ENCODE data around the gene MPZL3.

MPZL3 gene

DNA sequence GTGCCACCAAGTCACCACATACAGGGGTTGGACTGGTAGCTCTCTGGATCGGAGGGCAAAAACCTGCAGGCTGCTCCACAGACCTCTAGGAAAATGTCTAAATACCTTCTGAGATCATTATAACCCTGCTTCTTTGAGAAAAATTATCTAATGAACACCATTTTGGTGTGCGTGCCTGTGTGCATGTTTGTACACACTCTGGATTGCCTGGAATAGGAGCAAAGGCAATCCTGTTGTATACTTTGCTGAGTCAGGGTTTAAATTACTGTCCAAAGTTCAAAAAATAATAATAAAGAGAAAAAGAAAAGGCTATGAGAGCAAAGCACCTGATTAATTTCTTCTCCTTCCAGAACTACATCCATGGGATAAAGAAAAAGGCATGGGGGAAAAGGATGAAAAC, 38.4 kb downstream of the MPZL3 start:
- TF ChIP-seq, protein P1, sequence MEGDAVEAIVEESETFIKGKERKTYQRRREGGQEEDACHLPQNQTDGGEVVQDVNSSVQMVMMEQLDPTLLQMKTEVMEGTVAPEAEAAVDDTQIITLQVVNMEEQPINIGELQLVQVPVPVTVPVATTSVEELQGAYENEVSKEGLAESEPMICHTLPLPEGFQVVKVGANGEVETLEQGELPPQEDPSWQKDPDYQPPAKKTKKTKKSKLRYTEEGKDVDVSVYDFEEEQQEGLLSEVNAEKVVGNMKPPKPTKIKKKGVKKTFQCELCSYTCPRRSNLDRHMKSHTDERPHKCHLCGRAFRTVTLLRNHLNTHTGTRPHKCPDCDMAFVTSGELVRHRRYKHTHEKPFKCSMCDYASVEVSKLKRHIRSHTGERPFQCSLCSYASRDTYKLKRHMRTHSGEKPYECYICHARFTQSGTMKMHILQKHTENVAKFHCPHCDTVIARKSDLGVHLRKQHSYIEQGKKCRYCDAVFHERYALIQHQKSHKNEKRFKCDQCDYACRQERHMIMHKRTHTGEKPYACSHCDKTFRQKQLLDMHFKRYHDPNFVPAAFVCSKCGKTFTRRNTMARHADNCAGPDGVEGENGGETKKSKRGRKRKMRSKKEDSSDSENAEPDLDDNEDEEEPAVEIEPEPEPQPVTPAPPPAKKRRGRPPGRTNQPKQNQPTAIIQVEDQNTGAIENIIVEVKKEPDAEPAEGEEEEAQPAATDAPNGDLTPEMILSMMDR (IDR thresholded peaks at IDR 0.05): no peak
- Histone ChIP-seq H3K4me1 (no peaks in the 10 kb centered on the region), H3K9me3 (ENCODE audit: control insufficient read depth, low read length) (no peaks in the 10 kb centered on the region), H2AFZ (no peak overlapping the region), H3K27me3 (ENCODE audit: control insufficient read depth, insufficient read depth, low read length) (no peaks in the 10 kb centered on the region), H3K4me3 (ENCODE audit: low read depth, low read length) (no peak overlapping the region), H3K27ac (no peak overlapping the region), H3K4me2 (ENCODE audit: low read length) (no peak overlapping the region), H3K79me2 (no peaks in the 10 kb centered on the region), H3K9ac (no peak overlapping the region), H3K36me3 (ENCODE audit: control insufficient read depth, insufficient read depth, low read length) (no peaks in the 10 kb centered on the region)

DNA sequence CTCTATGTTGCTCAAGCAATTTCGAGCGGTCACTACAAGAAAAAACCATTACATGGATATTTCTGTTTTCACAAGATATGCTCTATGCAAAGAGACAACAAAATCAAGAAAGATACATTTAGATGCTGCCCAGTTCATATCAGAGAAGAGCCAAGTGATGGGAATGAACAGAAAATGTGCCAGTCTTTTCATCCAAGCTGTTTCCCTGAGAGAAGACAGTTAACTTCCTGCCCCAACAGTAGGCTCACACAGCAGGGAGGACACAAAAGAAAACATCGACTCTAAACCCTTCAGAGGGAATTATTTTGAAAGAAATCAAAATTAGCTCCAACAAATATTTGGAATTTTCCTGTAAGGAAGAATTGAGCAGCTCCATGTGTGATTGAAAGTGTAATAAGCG, 39.0 kb downstream of the MPZL3 start:
- Histone ChIP-seq H3K27me3 (ENCODE audit: control insufficient read depth, insufficient read depth, low read length) (no peaks in the 10 kb centered on the region), H3K4me2 (ENCODE audit: low read length) (no peak overlapping the region), H3K9ac (no peak overlapping the region), H2AFZ (no peak overlapping the region), H3K4me3 (ENCODE audit: low read depth, low read length) (no peak overlapping the region), H3K27ac (no peak overlapping the region), H3K79me2 (no peaks in the 10 kb centered on the region), H3K9me3 (ENCODE audit: control insufficient read depth, low read length) (no peaks in the 10 kb centered on the region), H3K36me3 (ENCODE audit: control insufficient read depth, insufficient read depth, low read length) (no peaks in the 10 kb centered on the region), H3K4me1 (no peaks in the 10 kb centered on the region)
- TF ChIP-seq, protein P1 (IDR thresholded peaks at IDR 0.05): no peak

DNA sequence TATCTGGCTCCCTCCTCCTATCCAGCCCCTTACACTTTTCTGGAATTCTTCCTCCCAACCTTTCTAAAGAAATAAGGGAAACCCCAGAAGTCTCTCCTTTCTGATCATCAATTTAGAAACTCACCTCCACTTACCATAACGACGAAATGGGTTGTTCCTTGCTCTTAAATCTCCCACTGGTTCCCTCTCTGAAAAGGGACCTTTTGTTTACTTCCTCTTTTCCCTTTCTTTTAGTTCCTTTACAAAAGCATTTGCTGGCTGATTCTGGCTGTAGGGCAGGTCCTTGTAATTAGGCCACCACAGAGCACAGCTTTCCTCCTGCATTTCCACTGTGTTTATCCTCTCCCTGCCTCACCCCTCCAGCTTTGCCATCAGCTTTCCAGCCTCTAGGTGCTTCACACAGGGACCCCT, 39.4 kb downstream of the MPZL3 start:
- Histone ChIP-seq H3K9ac (no peak overlapping the region), H3K27ac (no peak overlapping the region), H3K4me1 (no peaks in the 10 kb centered on the region), H3K4me2 (ENCODE audit: low read length) (no peak overlapping the region), H3K4me3 (ENCODE audit: low read depth, low read length) (no peak overlapping the region), H3K79me2 (no peaks in the 10 kb centered on the region), H3K27me3 (ENCODE audit: control insufficient read depth, insufficient read depth, low read length) (no peaks in the 10 kb centered on the region), H3K36me3 (ENCODE audit: control insufficient read depth, insufficient read depth, low read length) (no peaks in the 10 kb centered on the region), H2AFZ (no peak overlapping the region), H3K9me3 (ENCODE audit: control insufficient read depth, low read length) (no peaks in the 10 kb centered on the region)
- TF ChIP-seq, protein P1 (IDR thresholded peaks at IDR 0.05): no peak

DNA sequence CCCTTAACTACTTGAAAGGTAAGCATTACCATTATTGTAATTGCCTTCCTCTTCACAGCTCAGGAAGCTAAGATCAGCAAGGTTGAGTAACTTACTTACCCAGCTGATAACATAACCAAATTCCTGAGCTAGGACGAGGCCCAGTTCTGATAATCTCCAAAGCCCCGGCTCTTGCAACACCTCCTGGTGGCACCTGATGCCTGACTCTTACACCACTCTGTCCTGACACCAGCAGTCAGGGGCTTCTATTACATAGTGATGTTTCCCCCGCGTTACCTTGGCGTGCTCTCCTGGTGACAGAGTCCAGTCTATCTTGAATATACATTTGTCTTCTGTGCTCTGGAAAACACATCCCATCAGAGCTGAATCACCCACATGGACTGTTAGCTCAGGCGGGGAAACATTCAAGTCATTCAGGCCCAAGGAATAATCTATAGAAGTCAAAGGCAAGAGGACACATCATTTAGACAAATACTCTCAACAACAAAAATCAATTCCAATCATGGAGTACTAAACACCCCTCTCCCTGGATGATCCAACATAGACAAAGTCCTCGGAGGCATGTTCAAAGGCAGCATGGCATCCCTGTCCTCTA, 39.9 kb downstream of the MPZL3 start:
- Histone ChIP-seq H3K27me3 (ENCODE audit: control insufficient read depth, insufficient read depth, low read length) (no peaks in the 10 kb centered on the region), H3K27ac (no peak overlapping the region), H3K4me3 (ENCODE audit: low read depth, low read length) (no peak overlapping the region), H3K9me3 (ENCODE audit: control insufficient read depth, low read length) (no peaks in the 10 kb centered on the region), H3K79me2 (no peaks in the 10 kb centered on the region), H3K36me3 (ENCODE audit: control insufficient read depth, insufficient read depth, low read length) (no peaks in the 10 kb centered on the region), H2AFZ (no peak overlapping the region), H3K4me1 (no peaks in the 10 kb centered on the region), H3K9ac (no peak overlapping the region), H3K4me2 (ENCODE audit: low read length) (no peak overlapping the region)
- TF ChIP-seq, protein P1 (IDR thresholded peaks at IDR 0.05): no peak

DNA sequence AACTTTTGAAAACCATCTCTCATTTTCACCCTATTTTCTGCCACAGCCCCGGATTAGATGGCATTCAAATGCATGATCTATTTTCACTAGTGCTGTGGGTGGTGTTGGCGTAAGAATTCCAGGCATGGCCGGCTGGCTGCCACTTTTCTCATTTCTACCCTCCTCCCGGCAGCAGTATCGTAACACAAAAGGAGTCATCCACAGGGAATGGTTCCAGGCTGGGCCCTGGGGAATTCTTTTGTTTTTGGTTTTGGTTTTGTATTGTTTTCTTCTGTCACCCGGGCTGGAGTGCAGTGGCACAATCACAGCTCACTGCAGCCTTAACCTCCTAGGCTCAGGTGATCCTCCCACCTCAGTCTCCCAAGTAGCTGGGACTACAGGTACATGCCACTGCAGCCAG, 41.2 kb downstream of the MPZL3 start:
- Histone ChIP-seq H3K9ac (no peak overlapping the region), H3K27me3 (ENCODE audit: control insufficient read depth, insufficient read depth, low read length) (no peaks in the 10 kb centered on the region), H3K27ac (no peak overlapping the region)

More for the DNA sequence above, 41.2 kb downstream of the MPZL3 start:
- H3K79me2 ChIP-seq: no peaks in the 10 kb centered on the region
- H3K9me3 ChIP-seq (ENCODE audit: control insufficient read depth, low read length): no peaks in the 10 kb centered on the region
- no peak overlapping the region for H3K4me2 ChIP-seq (ENCODE audit: low read length)
- no peak overlapping the region for H2AFZ ChIP-seq
- TF ChIP-seq, protein P1 (IDR thresholded peaks at IDR 0.05): no peak
- H3K36me3 ChIP-seq (ENCODE audit: control insufficient read depth, insufficient read depth, low read length): no peaks in the 10 kb centered on the region
- H3K4me1 ChIP-seq: no peaks in the 10 kb centered on the region
- H3K4me3 ChIP-seq (ENCODE audit: low read depth, low read length): no peak overlapping the region
